ENCODE measurements around the gene CADM2. TPM values are rescaled to one million over a fixed set of nuclear protein-coding genes. Genes with fewer than 3 reads are reported as not detected.

CADM2 gene
- total RNA-seq, 1 donor from 2014 or later: 4.0 TPM

DNA sequence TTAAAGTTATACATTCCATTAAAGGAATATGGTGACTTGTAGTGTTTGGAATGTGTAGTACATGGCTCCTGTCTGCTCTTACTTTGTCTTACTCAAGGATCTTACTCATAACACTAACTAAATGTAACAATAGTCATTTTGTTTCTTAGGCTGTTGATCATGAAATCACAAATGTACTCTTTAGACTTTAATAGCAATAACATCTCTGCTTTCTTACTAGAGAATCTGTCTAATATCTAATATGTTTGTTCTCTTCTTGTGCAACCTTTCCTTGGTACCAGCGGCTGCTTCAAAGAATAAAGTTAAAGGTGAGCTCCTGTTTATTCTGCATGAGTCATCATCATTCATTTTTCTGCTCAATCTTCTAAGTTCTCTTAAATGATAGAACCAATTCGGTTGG lies 767.5 kb downstream of the CADM2 start:
- Mint-ChIP-seq H3K4me1 (ENCODE audit: unreplicated experiment) (no peaks in the 10 kb centered on the region), H3K27me3 (no peaks in the 10 kb centered on the region), H3K36me3 (no peaks in the 10 kb centered on the region), H3K9me3 (no peaks in the 10 kb centered on the region), H3K4me3 (no peak overlapping the region), H3K27ac (no peak overlapping the region)
- no peak for DNase-seq (ENCODE audit: extremely low spot score, unreplicated experiment)
- TF ChIP-seq, protein P1, sequence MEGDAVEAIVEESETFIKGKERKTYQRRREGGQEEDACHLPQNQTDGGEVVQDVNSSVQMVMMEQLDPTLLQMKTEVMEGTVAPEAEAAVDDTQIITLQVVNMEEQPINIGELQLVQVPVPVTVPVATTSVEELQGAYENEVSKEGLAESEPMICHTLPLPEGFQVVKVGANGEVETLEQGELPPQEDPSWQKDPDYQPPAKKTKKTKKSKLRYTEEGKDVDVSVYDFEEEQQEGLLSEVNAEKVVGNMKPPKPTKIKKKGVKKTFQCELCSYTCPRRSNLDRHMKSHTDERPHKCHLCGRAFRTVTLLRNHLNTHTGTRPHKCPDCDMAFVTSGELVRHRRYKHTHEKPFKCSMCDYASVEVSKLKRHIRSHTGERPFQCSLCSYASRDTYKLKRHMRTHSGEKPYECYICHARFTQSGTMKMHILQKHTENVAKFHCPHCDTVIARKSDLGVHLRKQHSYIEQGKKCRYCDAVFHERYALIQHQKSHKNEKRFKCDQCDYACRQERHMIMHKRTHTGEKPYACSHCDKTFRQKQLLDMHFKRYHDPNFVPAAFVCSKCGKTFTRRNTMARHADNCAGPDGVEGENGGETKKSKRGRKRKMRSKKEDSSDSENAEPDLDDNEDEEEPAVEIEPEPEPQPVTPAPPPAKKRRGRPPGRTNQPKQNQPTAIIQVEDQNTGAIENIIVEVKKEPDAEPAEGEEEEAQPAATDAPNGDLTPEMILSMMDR (conservative IDR thresholded peaks at IDR 0.05): no peak

DNA sequence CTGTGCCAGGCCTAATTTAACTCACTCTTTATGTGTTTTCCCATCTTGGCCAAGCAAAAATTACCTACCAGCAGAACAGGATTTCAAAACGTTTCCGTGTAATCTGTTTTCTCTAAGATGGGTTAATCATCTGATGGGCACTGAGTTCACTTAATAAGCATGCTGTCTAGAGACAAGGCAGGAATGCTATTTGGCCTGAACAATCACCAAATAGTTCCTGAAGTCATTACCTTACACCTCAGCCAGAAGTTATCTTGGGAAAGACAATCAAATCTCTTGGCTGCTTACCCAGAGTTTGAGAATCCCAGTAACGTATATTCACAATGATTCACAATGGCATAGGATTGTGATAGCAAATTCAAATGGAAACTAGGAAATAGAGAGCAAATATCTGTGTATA lies 779.1 kb downstream of the CADM2 start:
- H3K27me3 Mint-ChIP-seq: no peaks in the 10 kb centered on the region
- H3K9me3 Mint-ChIP-seq: no peaks in the 10 kb centered on the region
- DNase-seq (ENCODE audit: extremely low spot score, unreplicated experiment): no peak
- no peaks in the 10 kb centered on the region for H3K4me1 Mint-ChIP-seq (ENCODE audit: unreplicated experiment)
- no peaks in the 10 kb centered on the region for H3K36me3 Mint-ChIP-seq
- H3K4me3 Mint-ChIP-seq: no peak overlapping the region
- TF ChIP-seq, protein P1 (conservative IDR thresholded peaks at IDR 0.05): no peak
- no peak overlapping the region for H3K27ac Mint-ChIP-seq

GRCh38 chr3:85740561-85740960 lies 781.8 kb downstream of the CADM2 start:
- H3K36me3 Mint-ChIP-seq: no peaks in the 10 kb centered on the region
- H3K27ac Mint-ChIP-seq: no peak overlapping the region
- no peaks in the 10 kb centered on the region for H3K9me3 Mint-ChIP-seq
- no peak overlapping the region for H3K4me3 Mint-ChIP-seq
- no peaks in the 10 kb centered on the region for H3K4me1 Mint-ChIP-seq (ENCODE audit: unreplicated experiment)
- DNase-seq (ENCODE audit: extremely low spot score, unreplicated experiment): no peak
- H3K27me3 Mint-ChIP-seq: no peaks in the 10 kb centered on the region
- TF ChIP-seq, protein P1 (conservative IDR thresholded peaks at IDR 0.05): no peak

- TF ChIP-seq, protein P1 (conservative IDR thresholded peaks at IDR 0.05): no peak
- H3K27me3 Mint-ChIP-seq: no peaks in the 10 kb centered on the region
Observed at GRCh38 chr3:85758442-85758841, 799.7 kb downstream of the CADM2 start.

GRCh38 chr3:85760342-85760741 lies 801.6 kb downstream of the CADM2 start:
- TF ChIP-seq, protein P1 (conservative IDR thresholded peaks at IDR 0.05): no peak
- H3K9me3 Mint-ChIP-seq: no peaks in the 10 kb centered on the region
- no peaks in the 10 kb centered on the region for H3K36me3 Mint-ChIP-seq
- H3K4me1 Mint-ChIP-seq (ENCODE audit: unreplicated experiment): no peaks in the 10 kb centered on the region
- H3K27me3 Mint-ChIP-seq: no peaks in the 10 kb centered on the region
- DNase-seq (ENCODE audit: extremely low spot score, unreplicated experiment): no peak
- no peak overlapping the region for H3K4me3 Mint-ChIP-seq
- H3K27ac Mint-ChIP-seq: no peak overlapping the region

More at GRCh38 chr3:85758442-85758841, 799.7 kb downstream of the CADM2 start:
- Mint-ChIP-seq H3K27ac (no peak overlapping the region), H3K36me3 (no peaks in the 10 kb centered on the region), H3K9me3 (no peaks in the 10 kb centered on the region), H3K4me1 (ENCODE audit: unreplicated experiment) (no peaks in the 10 kb centered on the region), H3K4me3 (no peak overlapping the region)
- DNase-seq (ENCODE audit: extremely low spot score, unreplicated experiment): no peak

GRCh38 chr3:85780806-85781205 lies 822.0 kb downstream of the CADM2 start:
- no peak for DNase-seq (ENCODE audit: extremely low spot score, unreplicated experiment)
- Mint-ChIP-seq H3K27ac (no peak overlapping the region), H3K36me3 (no peaks in the 10 kb centered on the region), H3K4me1 (ENCODE audit: unreplicated experiment) (no peaks in the 10 kb centered on the region), H3K9me3 (no peaks in the 10 kb centered on the region), H3K27me3 (no peaks in the 10 kb centered on the region), H3K4me3 (no peak overlapping the region)
- TF ChIP-seq, protein P1 (conservative IDR thresholded peaks at IDR 0.05): no peak
